Transverse colon (tissue), 4 donors: Measurements from ENCODE around the gene PDE4B. TPM values are rescaled to one million over a fixed set of nuclear protein-coding genes. Genes with fewer than 3 reads are reported as not detected.
"Not testable (repeated sequence)": the region's sequence is repeated elsewhere in the genome, so short reads cannot be mapped to it uniquely, and the experiment has no call there.

Experiments
- DNase-seq: peaks from one replicate; pipeline ENCODE4 v3.0.0-alpha.2; 2019
- H3K27ac ChIP-seq, 4 donors: fragments of 200-600 bp; sonication (generic); 2 replicates each; pipeline ENCODE4 v1.5.1; 2016 to 2018; ENCODE audit warnings: inconsistent platforms in 4 of 4
- H3K27me3 ChIP-seq: fragments of 200-600 bp; sonication (generic); 2 replicates; pipeline ENCODE4 v1.5.1; 2017; ENCODE audit warnings: inconsistent platforms
- H3K36me3 ChIP-seq, 4 donors: fragments of 200-600 bp; sonication (generic); 2 replicates each; pipeline ENCODE4 v1.5.1; 2017 to 2019; ENCODE audit warnings: inconsistent platforms in 4 of 4
- H3K4me1 ChIP-seq, 4 donors: fragments of 200-600 bp; sonication (generic); 2 replicates each; pipeline ENCODE4 v1.5.1; 2017 to 2020; ENCODE audit warnings: inconsistent platforms in 4 of 4
- H3K4me3 ChIP-seq, 4 donors: fragments of 200-600 bp; sonication (generic); 1 replicate in 1 of 4; 2 replicates in 3 of 4; pipeline versions ENCODE4 v1.5.1 to v1.6.1; 2017 to 2019; ENCODE audit warnings: inconsistent platforms in 4 of 4
- H3K9me3 ChIP-seq, 2 donors: fragments of 200-600 bp; sonication (generic); 2 replicates each; pipeline ENCODE4 v1.5.1; 2017 to 2019; ENCODE audit warnings: inconsistent platforms in 2 of 2
- EP300 ChIP-seq: sonication (generic); formaldehyde crosslinking; IDR thresholded peaks from one replicate; pipeline ENCODE4 v1.6.1; 2017; ENCODE audit warnings: antibody characterized with exemption, low read depth
- POLR2A ChIP-seq: fragments of 450-650 bp; IDR thresholded peaks from one replicate; pipeline ENCODE4 v1.6.1; 2016; ENCODE audit warnings: antibody characterized with exemption, mild to moderate bottlenecking, moderate library complexity
- POLR2AphosphoS5 ChIP-seq, 3 donors: sonication (generic); formaldehyde crosslinking; IDR thresholded peaks; one replicate each; pipeline ENCODE4 v1.6.1; 2016; ENCODE audit warnings: antibody characterized with exemption in 3 of 3
- WGBS, 2 donors: methylation state at CpG; one replicate each; pipeline ENCODE4 v1.1.5; 2018; ENCODE audit warnings: low coverage in 1 of 2; 5-methylcytosine and 5-hydroxymethylcytosine counted together
- in situ Hi-C, 4 donors: fragments of 200-750 bp; cut with MboI; loops; one replicate each; pipeline versions ENCODE4 v1.15.0 to v1.15.1; 2017; ENCODE audit warnings: low sequenced_read_pairs in 3 of 4, low pct_ligation_motif_present in 1 of 4, low pct_unique_long_range_greater_than_20kb in 1 of 4
- intact Hi-C: fragments of 100-400 bp; cut with DNase I; formaldehyde crosslinking; loops from one replicate; pipeline ENCODE4 v1.15.1; 2023; ENCODE audit warnings: low total_unique reads
- total RNA-seq, 4 donors: library from RNA; depleted of rRNA; stranded (reverse); fragments of >200 nt; gene quantifications; one replicate each; pipeline ENCODE4 v1.1.0, GENCODE V29; 2016
- TF ChIP-seq, protein P1 (sequence below), 5 experiments: fragments of 200-600 bp in 3 of 5; fragments of 450-650 bp in 2 of 5; sonication (generic) in 3 of 5; IDR thresholded peaks; 1 replicate in 2 of 5; 2 replicates in 3 of 5; pipeline ENCODE4 v1.5.1; 2016 to 2017; ENCODE audit warnings: antibody characterized with exemption in 5 of 5, inconsistent platforms in 3 of 5, mild to moderate bottlenecking in 2 of 5, moderate library complexity in 1 of 5

PDE4B gene
- total RNA-seq, 4 donors from 2014 or later: 4.5 to 14.8 (median 6.5) TPM

DNA sequence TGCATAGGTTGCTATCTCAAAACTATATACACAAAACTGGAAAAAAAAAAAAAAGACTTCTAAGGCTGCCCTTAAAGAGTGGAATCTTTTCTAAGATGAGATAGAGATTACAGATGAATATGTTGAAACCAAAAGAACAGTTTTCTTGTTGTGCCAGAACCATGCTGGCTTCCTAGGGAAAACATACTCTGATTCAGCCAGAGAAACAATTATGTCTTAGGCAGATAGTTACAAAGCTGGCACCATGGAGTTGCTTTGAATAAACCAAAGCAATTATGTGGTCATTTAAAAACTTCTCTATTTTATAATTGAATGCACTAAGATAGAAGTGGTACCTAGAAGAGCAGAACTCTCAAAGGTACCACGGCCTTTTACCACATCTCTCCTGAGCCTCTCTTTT, 341.3 kb downstream of the PDE4B start:
- Histone ChIP-seq H3K27ac (no peak overlapping the region), H3K4me3 (no peak overlapping the region), H3K36me3 (no peaks in the 10 kb centered on the region), H3K4me1 (peaks cover 5 to 38% (median 11%) of the 10 kb centered on the region in 4 donors), H3K27me3 (no peaks in the 10 kb centered on the region), H3K9me3 (no peaks in the 10 kb centered on the region)
- TF ChIP-seq, protein P1, sequence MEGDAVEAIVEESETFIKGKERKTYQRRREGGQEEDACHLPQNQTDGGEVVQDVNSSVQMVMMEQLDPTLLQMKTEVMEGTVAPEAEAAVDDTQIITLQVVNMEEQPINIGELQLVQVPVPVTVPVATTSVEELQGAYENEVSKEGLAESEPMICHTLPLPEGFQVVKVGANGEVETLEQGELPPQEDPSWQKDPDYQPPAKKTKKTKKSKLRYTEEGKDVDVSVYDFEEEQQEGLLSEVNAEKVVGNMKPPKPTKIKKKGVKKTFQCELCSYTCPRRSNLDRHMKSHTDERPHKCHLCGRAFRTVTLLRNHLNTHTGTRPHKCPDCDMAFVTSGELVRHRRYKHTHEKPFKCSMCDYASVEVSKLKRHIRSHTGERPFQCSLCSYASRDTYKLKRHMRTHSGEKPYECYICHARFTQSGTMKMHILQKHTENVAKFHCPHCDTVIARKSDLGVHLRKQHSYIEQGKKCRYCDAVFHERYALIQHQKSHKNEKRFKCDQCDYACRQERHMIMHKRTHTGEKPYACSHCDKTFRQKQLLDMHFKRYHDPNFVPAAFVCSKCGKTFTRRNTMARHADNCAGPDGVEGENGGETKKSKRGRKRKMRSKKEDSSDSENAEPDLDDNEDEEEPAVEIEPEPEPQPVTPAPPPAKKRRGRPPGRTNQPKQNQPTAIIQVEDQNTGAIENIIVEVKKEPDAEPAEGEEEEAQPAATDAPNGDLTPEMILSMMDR (IDR thresholded peaks at IDR 0.05): no peak
- TF ChIP-seq POLR2A (no peak), POLR2AphosphoS5 (IDR thresholded peaks at IDR 0.05) (no peak), EP300 (no peak)
- in situ Hi-C loops: no loop called here
- WGBS, 2 donors: 78 to 89% methylated on average over 1 of the region's 1 CpG
- DNase-seq: no peak
- intact Hi-C loops: no loop called here

DNA sequence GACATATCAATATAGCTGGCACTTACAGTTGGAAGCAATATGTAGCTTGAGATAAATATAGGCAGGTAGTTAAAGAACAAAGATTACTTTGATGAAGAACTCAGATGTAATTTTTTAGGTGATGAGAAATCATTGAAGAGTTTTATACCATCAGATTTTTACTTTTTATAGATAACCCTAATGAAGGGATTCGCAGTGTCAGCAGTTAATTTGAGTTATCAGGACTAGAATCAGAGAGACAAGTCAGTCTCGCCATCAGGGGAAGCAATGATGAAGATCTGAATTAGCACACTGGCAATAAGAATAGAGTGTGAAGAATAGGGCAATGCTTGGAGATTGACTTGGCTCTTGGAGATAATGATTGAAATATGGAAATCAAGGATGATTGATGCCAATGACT, 342.5 kb downstream of the PDE4B start:
- Histone ChIP-seq H3K4me1 (peaks cover 5 to 50% (median 14%) of the 10 kb centered on the region in 4 donors), H3K36me3 (no peaks in the 10 kb centered on the region), H3K4me3 (no peak overlapping the region), H3K27me3 (no peaks in the 10 kb centered on the region), H3K9me3 (no peaks in the 10 kb centered on the region), H3K27ac (no peak overlapping the region)
- intact Hi-C loops: no loop called here
- WGBS, 2 donors: 83 to 95% methylated on average over 2 of the region's 2 CpGs
- TF ChIP-seq POLR2AphosphoS5 (IDR thresholded peaks at IDR 0.05) (no peak), POLR2A (no peak), EP300 (no peak)
- TF ChIP-seq, protein P1 (IDR thresholded peaks at IDR 0.05): no peak
- no peak for DNase-seq
- in situ Hi-C loops: no loop called here

DNA sequence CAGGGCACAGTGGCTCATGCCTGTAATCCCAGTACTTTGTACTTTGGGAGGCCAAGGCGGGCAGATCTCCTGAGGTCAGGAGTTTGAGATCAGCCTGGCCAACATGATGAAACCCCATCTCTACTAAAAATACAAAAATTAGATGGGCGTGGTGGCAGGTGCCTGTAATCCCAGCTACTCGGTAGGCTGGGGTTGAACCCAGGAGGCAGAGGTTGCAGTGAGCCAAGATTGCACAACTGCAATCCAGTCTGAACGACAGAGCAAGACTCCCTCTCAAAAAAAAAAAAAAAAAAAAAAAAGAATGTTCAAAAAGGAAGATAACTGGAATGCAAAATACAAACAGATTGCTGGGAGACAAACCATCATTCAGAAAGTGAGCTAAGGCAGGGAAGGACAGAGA, 343.7 kb downstream of the PDE4B start:
- WGBS, 2 donors: 52% methylated on average over 4 of the region's 4 CpGs; no CpG with 5 or more reads in 1 of the 2 donors
- DNase-seq, intact Hi-C loops, H3K27me3 ChIP-seq, H3K4me3 ChIP-seq, in situ Hi-C loops, H3K9me3 ChIP-seq, H3K27ac ChIP-seq, H3K36me3 ChIP-seq: not testable (repeated sequence)
- H3K4me1 ChIP-seq: peaks cover 5 to 59% (median 18%) of the 10 kb centered on the region in 4 donors

DNA sequence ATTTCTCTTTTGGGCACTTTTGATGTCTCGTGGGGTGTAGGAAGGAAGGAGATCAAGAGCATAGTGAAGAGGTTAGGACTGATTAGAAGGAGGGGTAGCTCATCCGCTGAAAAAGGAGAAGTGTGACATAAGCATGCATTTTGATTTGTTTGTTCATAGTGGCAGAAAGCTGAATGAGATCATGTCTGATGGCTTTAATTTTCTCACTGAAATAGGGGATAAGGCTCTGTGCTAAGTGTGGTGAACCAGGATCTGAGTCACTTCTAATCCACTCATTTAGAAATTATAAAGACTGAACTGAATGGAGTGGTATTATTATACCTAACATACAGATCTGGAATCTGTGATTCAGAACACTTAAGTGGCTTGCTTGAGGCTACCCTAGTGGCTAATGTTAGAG, 344.5 kb downstream of the PDE4B start:
- no peaks in the 10 kb centered on the region for H3K36me3 ChIP-seq
- peaks cover 5 to 53% (median 16%) of the 10 kb centered on the region in 4 donors for H3K4me1 ChIP-seq
- H3K27me3 ChIP-seq: no peaks in the 10 kb centered on the region
- no peak overlapping the region for H3K27ac ChIP-seq
- in situ Hi-C loops: no loop called here
- TF ChIP-seq POLR2AphosphoS5 (IDR thresholded peaks at IDR 0.05): no peak
- TF ChIP-seq, protein P1 (IDR thresholded peaks at IDR 0.05): no peak
- TF ChIP-seq EP300: no peak
- TF ChIP-seq POLR2A: no peak
- no peaks in the 10 kb centered on the region for H3K9me3 ChIP-seq
- WGBS, 2 donors: 66 to 75% methylated on average over 2 of the region's 2 CpGs
- intact Hi-C loops: no loop called here
- no peak for DNase-seq
- H3K4me3 ChIP-seq: no peak overlapping the region

DNA sequence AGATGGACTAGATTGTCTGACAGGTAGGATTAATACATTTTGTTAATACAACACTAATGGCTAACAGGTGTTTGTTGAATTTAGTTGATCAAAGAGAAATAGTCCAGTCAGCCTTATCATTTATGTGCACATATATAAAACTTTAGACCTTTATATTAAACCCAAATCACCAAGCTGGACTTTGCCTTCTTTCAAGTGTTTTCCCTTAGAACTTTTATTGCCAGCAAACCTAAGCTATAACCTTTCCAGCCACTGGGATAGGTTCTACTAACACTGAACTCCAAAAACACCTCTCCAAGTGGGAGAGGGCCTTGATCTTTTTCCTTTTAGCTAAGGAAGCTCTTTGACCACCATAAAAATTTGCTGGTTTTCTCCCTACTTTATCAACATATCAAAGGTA, 345.9 kb downstream of the PDE4B start:
- no peaks in the 10 kb centered on the region for H3K9me3 ChIP-seq
- no peaks in the 10 kb centered on the region for H3K36me3 ChIP-seq
- intact Hi-C loops: no loop called here
- in situ Hi-C loops: no loop called here
- TF ChIP-seq EP300 (no peak), POLR2A (no peak), POLR2AphosphoS5 (IDR thresholded peaks at IDR 0.05) (no peak)
- TF ChIP-seq, protein P1 (IDR thresholded peaks at IDR 0.05): peak in 2 of 5 experiments; percentile 25 to 31
- H3K4me3 ChIP-seq: no peak overlapping the region
- H3K4me1 ChIP-seq: peaks cover 0 to 41% (median 13%) of the 10 kb centered on the region in 4 donors
- no peak for DNase-seq
- peak overlapping the region in 3 of 4 donors; percentile 35 to 57 (median 48) for H3K27ac ChIP-seq
- no peaks in the 10 kb centered on the region for H3K27me3 ChIP-seq
